ENCODE results near the gene C19orf47. TPM values are rescaled to one million over a fixed set of nuclear protein-coding genes. Genes with fewer than 3 reads are reported as not detected.

The C19orf47 gene
- polyA plus RNA-seq, 1 donor from 2014 or later: 22.8 TPM

- Histone ChIP-seq H3K27me3 (ENCODE audit: insufficient read depth, low read depth, low read length) (no peaks in the 10 kb centered on the region), H3K4me2 (ENCODE audit: low read length) (no peak overlapping the region), H3F3A (ENCODE audit: insufficient read depth, low read length, poor library complexity, severe bottlenecking) (no peaks in the 10 kb centered on the region), H4K20me1 (ENCODE audit: insufficient read depth) (no peaks in the 10 kb centered on the region), H3K79me2 (replicated peaks; ENCODE audit: insufficient read depth, low read length) (peaks cover 4% of the 10 kb centered on the region), H3K27ac (ENCODE audit: low read length) (no peak overlapping the region), H3K9ac (ENCODE audit: low read length) (no peak overlapping the region), H2AFZ (ENCODE audit: low read depth, low read length) (no peak overlapping the region), H3K9me3 (ENCODE audit: low read length) (no peaks in the 10 kb centered on the region), H3K4me3 (ENCODE audit: low read length) (no peak overlapping the region), H3K9me2 (ENCODE audit: insufficient read depth, low read length) (no peaks in the 10 kb centered on the region), H3K36me3 (ENCODE audit: insufficient read depth, low read length) (no peaks in the 10 kb centered on the region)
- TF ChIP-seq EZH2 (IDR thresholded peaks at IDR 0.05; ENCODE audit: borderline replicate concordance, insufficient read depth, low read length, poor library complexity, severe bottlenecking) (no peak), MXI1 (conservative IDR thresholded peaks at IDR 0.05; ENCODE audit: poor library complexity, severe bottlenecking) (no peak), RAD21 (conservative IDR thresholded peaks at IDR 0.05) (no peak), SMC3 (conservative IDR thresholded peaks at IDR 0.05; ENCODE audit: poor library complexity) (no peak), EP300 (conservative IDR thresholded peaks at IDR 0.05; ENCODE audit: poor library complexity, severe bottlenecking) (no peak), CTCF (IDR thresholded peaks at IDR 0.05; ENCODE audit: poor library complexity, severe bottlenecking) (no peak), POLR2AphosphoS5 (IDR thresholded peaks at IDR 0.05) (no peak), TAF1 (IDR thresholded peaks at IDR 0.05; ENCODE audit: low read depth) (no peak), REST (IDR thresholded peaks at IDR 0.05; ENCODE audit: borderline replicate concordance) (no peak)
Measured at GRCh38 chr19:40357640-40358039, 9.4 kb upstream of the C19orf47 start.

GRCh38 chr19:40356681-40357595 lies 8.7 kb upstream of the C19orf47 start:
- Histone ChIP-seq H3K9me2 (ENCODE audit: insufficient read depth, low read length) (no peaks in the 10 kb centered on the region), H2AFZ (ENCODE audit: low read depth, low read length) (no peak overlapping the region), H3K79me2 (replicated peaks; ENCODE audit: insufficient read depth, low read length) (peaks cover 4% of the 10 kb centered on the region), H3K27me3 (ENCODE audit: insufficient read depth, low read depth, low read length) (no peaks in the 10 kb centered on the region), H3F3A (ENCODE audit: insufficient read depth, low read length, poor library complexity, severe bottlenecking) (no peaks in the 10 kb centered on the region), H3K27ac (ENCODE audit: low read length) (no peak overlapping the region), H3K4me3 (ENCODE audit: low read length) (no peak overlapping the region), H4K20me1 (ENCODE audit: insufficient read depth) (no peaks in the 10 kb centered on the region), H3K9me3 (ENCODE audit: low read length) (no peaks in the 10 kb centered on the region), H3K4me2 (ENCODE audit: low read length) (no peak overlapping the region), H3K9ac (ENCODE audit: low read length) (no peak overlapping the region), H3K36me3 (ENCODE audit: insufficient read depth, low read length) (no peaks in the 10 kb centered on the region)
- TF ChIP-seq EZH2 (IDR thresholded peaks at IDR 0.05; ENCODE audit: borderline replicate concordance, insufficient read depth, low read length, poor library complexity, severe bottlenecking) (no peak), SMC3 (conservative IDR thresholded peaks at IDR 0.05; ENCODE audit: poor library complexity) (no peak), RAD21 (conservative IDR thresholded peaks at IDR 0.05) (no peak), POLR2AphosphoS5 (IDR thresholded peaks at IDR 0.05) (no peak)

Data from neural cell (in vitro differentiated cells).